ENCODE results near the gene DCDC2C.

Gene DCDC2C

DNA sequence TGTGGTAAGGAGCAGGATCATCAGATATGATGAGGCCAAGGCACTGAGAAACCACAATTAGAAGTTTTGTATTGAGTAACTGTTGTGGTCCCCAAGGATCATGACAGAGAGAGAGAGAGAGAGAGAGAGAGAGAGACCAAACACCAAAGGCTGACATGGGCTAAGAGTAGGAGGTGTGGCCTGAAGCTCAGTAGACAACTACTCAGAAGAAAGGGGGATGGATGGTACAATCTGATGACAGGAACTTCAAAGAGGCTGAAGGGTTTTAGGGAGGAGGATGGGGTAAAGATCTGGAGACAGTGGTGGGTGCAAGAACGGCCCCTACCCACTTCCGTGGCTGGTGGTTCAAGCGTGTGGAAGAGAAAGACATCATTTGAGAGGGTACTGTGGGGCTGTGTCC is 135.0 kb downstream of the DCDC2C start:
- no peak for DNase-seq

DNA sequence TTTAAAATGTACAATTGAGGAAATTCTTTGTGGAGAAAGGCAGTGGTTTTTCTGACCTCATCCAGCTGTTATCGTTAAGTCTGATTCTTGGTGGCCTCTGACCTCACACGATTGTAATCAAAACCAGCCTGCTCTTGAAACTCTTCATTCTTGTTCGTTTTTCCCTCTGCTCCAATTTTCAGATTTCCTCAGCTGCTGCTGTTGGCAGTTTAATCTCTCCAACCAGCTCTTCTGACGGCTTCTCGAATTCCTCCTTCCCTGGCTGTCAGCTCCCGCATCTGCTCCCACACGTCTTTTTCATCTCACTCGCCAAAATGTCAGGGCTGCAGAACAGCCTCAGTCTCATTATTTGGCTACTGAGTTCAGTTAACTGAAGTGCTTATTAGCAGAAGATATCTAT is 136.1 kb downstream of the DCDC2C start:
- DNase-seq: no peak

DNA sequence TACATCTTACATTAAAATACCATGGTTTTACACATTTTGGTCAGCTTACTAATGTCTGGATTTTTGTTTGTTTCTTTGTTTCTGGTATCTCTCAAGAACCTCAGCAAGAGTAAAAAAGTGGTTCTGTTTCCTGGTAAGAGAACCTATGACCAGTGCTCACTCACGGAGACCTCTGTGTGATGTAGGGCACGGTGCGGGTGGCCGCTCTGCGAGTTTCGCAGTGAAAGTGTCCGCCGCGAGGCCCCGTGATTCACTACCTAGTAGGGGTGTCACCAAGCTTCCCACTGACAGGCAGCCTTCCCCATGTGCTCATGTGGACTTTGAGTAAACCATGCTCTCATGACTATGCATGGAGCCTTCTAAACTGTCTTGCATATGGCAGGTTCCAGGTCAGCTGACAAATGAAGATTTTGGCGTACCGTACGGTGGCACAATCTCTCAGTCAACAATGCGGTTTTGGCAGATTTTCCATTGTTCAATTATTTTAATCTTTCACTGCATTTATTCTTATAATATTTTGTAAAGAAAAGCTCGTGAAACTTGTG is 137.3 kb downstream of the DCDC2C start:
- DNase-seq: no peak

DNA sequence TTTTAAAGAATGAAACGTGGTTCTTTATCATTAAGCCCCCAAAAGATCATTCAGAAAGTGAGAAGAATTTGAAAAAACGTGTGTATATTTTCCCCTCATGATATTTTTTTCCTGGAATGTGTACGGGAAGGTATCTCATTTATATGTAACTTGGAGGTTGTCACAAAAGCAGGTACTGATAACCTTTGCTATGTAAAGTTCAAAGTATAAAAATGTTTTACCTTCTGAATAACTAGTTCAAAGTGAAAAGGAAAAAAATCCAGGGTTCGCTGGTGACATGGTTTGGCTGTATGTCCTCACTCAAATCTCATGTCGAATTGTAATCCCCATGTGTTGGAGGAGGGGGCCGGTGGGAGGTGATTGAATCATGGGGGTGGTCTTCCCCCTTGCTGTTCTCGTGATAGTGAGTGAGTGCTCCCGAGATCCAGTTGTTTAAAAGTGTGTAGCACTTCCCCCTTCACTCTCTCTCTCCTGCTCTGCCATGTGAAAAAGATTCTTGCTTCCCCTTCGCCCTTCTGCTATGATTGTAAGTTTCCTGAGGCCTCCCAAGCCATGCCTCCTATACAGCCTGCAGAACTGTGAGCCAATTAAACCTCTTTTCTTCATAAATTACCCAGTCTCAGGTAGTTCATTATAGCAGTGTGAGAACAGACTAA is 144.2 kb downstream of the DCDC2C start:
- no peak for DNase-seq

DNA sequence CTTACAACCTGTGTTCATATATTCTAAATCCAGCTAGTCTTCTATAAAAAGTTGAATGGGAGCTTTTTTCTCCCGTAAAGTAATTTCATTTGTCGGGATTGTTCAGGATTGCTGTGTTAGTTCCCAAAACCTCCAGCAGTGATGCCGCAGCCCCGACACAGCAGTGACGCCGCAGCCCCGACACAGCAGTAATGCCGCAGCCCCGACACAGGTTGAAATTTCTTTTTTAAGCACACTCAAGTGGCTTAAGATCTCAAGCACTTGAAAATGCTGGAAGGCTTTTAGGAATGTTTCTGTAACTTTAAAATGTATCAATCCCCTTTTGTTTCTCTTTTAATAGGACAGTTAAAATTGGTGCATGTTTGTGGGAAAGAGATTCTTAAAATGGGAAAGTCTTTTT is 145.4 kb downstream of the DCDC2C start:
- no peak for DNase-seq

DNA sequence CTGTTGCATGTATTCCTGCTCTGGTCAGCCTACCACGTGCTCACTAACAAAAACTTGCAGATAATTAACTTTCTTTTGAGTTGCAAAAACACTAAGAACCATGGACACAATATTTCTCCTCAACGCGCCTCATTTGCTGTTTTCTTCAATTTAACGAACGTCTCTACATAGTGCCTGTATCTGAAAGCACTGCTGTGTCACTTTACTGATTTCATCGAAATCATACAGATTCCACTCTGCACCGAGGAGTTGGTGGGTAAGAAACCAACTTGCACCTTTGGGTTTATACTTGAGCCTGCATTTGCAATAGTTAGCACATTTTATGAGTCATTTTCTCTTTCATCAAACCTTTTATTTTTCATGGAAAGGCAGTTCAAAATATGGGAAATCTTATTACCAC is 145.8 kb downstream of the DCDC2C start:
- no peak for DNase-seq

DNA sequence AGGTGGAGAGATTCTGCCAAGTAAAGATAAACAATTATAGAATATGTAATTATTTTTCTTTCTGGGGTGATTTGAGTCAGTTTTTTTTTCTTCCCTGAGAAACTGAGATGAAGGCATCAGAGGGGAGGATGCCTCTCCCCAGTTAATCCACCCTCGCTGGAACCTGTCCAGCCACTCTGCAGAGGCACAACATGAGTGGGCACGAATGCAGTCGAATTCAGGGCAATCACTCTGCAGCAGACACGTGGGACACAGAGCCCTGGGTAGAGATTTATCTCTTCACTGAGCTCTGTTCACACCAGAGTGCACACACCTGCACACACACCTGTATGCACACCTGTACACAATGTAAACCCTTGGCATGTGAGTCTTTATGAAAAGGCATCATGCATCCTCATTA is 154.2 kb downstream of the DCDC2C start:
- DNase-seq: no peak

DNA sequence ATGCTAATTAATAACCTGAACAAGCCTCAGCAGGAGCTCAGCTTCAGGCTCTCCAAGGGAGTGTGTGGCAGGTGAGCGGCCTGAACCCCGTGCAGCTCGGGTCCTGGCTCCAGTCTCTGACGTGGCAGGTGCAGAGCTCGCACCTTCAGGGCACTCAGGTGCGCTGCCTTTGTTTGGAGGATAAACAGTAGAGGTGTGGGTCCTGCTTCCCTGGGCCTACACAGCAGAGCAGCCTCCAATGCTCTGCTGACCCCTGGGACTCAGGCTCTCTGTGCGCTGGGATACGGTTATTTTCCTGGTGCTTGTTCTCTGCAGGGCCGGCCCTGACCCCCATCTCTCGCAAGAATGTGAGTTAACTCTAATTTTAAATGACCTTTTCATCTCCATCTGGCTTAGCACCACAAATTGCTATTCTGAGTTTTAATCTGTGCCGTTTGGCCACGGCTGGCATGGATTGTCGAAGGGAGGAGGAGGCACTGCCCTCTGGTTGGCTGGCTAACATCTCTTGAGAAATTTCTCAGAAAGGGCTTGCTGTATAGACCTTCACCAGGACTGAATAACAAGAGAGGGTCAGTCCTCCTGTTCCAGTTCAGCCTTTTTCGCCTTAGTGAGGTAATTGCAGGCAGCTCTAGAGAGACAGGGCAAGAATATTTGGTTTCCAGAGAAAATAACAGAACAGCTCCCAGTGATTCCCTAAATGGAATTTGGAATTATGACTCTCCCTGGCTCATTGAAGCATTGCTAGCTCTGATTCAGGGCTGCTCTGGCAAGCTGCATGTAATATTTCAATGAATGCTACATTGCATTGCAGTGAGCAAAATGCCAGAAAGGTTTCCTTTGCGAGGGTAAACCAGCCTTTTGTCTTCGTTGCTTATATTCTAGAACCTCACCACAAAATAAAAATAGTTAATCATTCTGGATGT is 161.8 kb downstream of the DCDC2C start:
- DNase-seq: no peak

DNA sequence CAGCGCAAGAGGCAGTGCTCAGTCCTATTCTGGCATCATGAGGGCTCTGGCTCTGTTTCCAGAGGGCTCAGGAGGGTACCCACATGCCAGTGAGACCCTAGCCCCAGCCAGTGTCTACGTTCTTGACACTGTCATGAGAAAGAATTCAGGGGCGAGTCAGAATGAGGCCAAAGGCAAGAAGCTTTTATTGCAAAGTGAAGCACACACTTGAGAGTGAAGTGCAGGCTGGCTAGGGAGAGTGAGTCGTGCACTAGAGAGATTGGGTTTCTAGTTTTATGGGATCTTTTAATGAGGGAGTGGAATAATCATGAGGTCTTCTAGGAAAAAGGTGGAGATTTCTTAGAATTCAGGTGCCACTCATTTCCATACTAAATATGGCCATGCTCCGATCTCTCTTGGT is 164.1 kb downstream of the DCDC2C start:
- DNase-seq: no peak

DNA sequence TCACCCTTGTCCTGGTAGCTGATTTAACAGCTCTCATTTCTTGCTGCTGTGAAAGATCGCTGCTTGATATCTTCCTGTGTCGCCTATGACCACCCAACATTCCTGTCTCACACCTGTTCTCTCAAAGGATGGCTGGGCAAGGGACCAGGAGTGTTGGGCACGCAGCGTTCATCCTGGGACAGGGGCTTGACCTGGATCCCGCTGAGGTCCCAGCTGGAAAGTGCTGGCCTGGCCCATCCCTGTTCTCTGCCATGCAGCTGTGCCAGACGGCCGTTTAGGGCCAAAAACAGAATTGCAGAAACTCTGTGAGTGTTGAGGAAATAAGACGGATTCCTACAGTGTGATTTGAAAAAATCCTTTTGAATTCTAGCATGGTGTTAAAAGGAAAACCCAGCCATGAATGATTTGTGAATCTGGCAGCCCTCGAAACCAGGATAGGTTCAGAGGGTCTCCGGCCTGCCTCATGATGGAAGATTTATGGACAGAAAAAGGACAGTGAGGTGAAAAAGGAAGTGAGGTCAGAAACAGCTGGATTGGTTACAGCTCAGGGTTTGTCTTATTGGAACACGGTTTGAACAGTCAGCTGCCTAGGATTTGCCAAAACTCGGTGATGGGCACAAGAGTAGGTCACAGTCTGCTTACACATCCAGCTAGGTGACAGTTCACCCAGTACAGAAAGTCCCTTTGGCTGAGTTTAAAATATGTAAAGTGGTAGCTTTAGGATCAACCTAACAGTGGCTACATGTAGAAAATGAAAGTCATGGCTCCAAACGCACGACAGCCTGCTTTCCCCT is 164.8 kb downstream of the DCDC2C start:
- DNase-seq: no peak

DNA sequence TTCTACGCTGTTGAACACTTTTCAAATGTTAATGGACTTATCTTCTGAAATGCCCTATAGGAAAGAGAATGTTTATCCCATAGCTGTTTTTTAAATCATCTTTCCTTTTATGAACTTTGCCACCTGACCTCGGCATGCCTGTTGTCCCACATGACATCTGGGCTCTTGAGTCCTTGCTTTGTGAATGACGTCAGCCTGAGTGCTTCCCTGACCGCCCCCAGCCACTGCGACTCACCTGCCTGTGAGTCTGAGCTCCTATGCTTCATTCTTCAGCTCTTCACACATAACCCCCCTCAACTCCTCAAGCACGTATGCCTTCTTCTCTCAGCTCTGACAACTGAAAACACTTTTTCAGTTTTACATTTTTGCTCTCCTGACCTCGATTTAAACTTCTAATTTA is 166.8 kb downstream of the DCDC2C start:
- no peak for DNase-seq

DNA sequence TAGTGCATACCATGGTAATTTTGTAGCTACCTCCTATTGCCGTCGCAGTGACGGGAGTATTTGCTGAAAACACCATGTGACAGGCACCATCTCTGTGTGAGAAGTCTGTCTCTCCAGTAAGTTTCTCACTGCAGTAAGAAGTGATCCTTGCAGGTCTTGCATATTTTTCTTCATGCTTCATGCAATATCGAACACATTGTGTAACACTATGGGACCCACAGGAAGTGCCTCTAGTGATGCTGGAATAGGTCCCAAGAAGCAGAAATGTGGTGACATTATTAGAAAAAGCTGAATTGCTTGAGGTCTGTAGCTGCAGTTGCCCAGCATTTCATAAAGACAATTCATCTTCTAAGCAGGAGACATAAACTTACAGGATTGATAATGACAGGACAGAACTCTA is 167.6 kb downstream of the DCDC2C start:
- no peak for DNase-seq

DNA sequence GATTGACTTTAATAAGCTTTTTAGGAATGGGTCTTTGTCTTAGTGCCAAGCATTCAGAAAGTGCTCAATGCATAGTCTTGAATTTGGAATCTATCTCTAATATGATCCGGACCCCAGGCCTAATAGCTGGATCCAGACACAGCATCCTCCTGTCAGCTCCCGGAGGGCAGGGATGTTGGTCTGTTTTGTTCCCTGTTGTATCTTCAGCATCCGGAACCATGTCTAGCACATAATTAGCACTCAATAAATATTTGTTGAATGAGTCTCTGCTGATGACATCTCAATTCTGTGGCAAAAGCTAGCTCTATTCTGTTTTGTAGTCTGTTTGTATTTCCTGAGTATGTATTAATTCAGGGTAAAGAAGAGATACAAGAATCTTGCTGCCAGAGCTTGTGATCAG is 169.1 kb downstream of the DCDC2C start:
- no peak for DNase-seq

DNA sequence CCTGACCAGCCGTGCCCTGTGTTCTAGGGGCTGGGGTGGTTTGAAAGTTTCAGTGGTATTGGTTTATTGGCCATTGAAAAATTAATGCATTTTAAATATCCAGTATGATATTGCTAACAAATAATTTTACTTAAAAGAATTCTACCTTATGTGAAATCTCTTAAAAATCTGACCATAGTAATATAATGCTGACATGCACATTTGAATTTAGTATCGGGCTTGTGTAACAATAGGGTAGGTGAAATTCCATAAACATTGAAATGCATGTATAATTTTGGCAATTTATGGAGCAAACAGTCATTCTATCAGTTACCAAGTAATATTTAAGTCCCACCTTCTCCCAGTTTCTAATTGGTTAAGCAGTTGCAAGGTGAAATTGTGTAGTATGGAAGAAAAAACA is 170.5 kb downstream of the DCDC2C start:
- no peak for DNase-seq

DNA sequence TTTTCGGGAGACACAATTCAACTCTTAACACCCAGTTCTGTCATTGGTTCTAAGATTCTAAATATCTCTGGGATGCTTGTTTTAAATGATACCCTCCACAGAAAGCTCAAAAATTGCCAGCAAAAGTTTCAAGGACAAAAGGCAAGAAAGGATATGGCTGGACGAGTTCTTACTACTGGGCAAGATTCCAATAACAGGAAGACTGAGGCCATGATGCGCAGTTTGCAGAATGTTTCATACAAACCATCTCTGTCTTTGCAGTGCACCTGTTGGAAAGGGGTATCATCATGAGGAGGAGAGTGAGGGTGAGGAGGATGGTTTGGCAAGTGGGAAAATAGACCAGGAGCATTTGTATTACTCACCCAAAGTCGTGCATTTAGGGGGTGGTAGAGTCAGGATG is 172.8 kb downstream of the DCDC2C start:
- DNase-seq: no peak

DNA sequence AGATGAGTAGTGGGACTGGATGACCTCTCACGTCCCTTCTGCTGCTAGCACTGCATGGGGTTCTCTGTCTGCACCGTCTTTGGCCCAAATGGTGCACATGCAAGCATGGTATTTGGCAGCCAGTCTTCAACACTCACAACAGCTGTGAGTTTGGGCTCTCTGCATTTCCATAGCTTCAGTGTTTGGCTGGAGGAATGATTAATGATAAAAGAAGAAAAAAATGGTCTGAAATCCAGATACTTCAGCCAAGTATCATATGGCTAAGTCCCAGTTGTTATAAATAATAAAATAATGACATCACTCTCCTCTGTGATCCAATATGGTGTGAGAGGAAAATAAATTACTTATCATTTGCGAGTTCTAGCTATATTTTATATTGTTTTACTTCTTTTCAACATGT is 173.3 kb downstream of the DCDC2C start:
- no peak for DNase-seq

DNA sequence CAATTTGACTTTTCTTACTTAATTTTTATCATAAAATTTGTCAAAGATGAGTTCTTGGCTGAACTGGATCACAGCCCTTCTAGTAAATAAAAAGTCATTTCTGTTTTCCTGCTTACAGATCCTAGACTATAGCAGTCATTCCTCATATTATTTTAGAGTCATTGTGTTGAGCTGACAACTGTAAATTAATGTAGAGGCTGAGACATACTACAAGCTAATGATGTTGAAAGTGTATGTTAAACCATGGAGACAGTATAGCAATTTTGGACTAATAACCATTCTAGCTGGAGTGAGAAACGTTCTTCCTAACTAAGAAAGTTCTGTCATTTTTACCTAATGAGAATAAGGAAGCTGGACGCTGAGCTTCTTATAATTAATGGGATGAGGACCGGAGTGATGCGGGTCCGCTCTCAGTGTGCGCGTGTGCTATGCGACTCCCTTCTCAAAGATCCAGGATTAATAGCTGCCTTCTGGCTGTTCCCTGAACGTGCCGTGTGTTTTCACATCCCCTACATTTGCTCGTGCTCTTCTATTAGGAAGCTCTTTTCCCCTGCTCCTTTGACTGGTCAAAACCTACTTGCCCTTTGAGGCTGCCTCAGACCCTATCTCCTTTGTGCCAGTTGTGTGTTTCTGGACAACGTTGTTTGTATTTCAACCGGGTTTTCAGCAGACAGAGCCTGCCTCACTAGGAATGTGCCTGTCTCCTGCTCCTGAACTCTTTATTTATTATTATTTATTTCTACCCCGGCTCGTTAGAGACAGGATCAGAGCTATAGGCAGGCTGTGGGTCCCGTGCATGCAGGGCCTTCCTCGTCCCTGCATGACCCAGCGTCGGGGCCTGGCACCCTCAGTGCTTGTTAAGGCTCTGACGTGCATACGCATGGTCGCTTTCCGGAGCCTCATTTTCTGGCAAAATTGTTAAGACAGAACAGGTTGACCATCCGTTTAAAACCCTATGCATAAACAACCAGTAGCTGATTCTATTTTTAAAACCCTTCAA is 182.6 kb downstream of the DCDC2C start:
- no peak for DNase-seq

DNA sequence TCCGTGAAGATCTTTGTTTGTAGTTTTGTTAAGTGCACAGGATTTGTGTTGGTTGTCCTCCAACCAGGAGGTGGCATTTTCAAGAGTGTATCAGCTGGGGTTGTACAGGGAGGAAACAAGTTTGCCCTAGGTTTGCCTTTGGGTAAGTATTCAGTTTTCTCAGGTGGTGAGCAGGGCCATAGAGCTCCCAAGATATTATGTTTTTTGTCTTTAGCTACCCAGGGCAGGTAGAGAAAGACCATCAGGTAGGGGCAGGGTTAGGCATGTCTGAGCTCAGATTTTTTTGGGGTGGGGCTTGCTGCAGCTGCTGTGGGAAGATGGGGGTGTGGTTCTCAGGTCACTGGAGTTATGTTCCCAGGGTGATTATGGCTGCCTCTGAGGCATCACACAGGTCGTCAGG is 191.6 kb downstream of the DCDC2C start:
- DNase-seq: no peak
